ENCODE data around the gene GRHL3. TPM values are rescaled to one million over a fixed set of nuclear protein-coding genes. Genes with fewer than 3 reads are reported as not detected.
"Not testable (repeated sequence)": the region's sequence is repeated elsewhere in the genome, so short reads cannot be mapped to it uniquely, and the experiment has no call there.

Gene GRHL3
- polyA plus RNA-seq, 2 donors: 59.0 to 115 TPM

DNA sequence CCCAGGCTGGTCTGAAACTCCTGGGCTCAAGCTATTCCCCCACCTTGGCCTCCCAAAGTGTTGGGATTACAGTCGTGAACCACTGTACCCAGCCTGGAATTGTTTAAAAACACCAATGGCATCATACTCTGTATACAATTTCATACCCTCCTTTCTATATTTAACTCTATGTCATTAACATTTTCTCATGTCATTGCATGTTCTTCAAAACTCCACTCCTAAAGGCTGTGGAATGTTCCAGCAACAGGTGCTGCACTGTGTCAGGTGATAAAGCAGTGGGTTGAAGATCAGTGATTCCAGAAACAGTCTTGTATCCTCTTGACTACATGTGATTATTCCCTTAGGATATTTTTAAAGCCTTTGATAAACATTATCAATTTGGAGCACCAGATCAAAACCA, 36.7 kb upstream of the GRHL3 start:
- WGBS, 2 donors: 32 to 58% methylated on average over 1 of the region's 1 CpG
- Histone ChIP-seq H3K4me3 (ENCODE audit: low read depth in 1 of 2, low read length in 2 of 2) (no peak overlapping the region), H3K36me3 (ENCODE audit: control insufficient read depth in 2 of 2, insufficient read depth in 2 of 2, low read length in 1 of 2) (no peaks in the 10 kb centered on the region), H3K27ac (ENCODE audit: low read depth in 2 of 2, low read length in 1 of 2) (no peak overlapping the region), H3K27me3 (ENCODE audit: control insufficient read depth in 1 of 2, insufficient read depth in 2 of 2, low read length in 2 of 2) (no peaks in the 10 kb centered on the region), H3K9me3 (ENCODE audit: control insufficient read depth in 2 of 2, insufficient read depth in 1 of 2, low read depth in 1 of 2, low read length in 1 of 2) (no peaks in the 10 kb centered on the region), H3K4me1 (ENCODE audit: control insufficient read depth in 2 of 2, insufficient read depth in 2 of 2, low read length in 1 of 2) (peaks cover 0 to 17% of the 10 kb centered on the region in 2 donors)

DNA sequence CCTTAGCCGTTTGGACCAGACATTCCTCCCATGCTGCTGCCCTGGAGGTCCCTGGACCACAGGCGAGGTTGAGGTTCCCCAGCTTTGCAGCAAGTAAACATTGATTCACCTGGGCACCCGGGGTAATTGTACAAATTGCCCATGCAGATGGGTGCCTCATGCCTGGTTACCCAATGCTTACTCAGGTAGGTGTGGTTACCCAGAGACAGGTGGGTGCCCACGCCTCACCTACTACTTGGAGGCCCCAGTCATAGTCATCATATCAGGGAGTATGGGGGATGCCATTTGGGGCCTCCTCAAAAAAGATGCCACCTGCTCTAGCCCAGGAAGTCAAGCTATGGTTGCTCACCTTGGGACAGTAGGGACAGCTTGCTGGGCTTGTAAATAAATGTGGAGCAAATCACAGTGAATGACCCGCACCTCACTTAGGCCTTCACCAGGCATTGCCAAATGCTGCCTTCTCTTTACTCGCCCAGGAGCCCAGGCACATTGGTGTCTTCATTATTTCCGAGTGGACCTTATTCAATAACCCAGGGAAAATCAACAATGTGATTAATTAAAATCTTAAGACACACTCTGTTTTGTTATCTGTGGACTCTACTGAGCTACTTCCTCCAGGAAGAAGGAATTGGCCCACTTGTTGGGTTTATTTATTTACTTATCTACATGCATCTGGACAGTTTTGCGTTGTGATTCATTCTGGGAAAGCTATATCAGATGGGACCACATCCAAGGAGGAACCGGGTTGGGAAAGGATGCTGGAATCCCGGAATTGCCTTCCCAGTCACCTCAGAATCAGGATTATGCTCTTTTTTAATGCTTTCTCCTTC, 35.6 kb upstream of the GRHL3 start:
- no peaks in the 10 kb centered on the region for H3K9me3 ChIP-seq (ENCODE audit: control insufficient read depth in 2 of 2, insufficient read depth in 1 of 2, low read depth in 1 of 2, low read length in 1 of 2)
- no peaks in the 10 kb centered on the region for H3K36me3 ChIP-seq (ENCODE audit: control insufficient read depth in 2 of 2, insufficient read depth in 2 of 2, low read length in 1 of 2)
- no peak overlapping the region for H3K4me3 ChIP-seq (ENCODE audit: low read depth in 1 of 2, low read length in 2 of 2)
- 44 to 53% methylated on average over 10 of the region's 10 CpGs for WGBS, 2 donors
- H3K27ac ChIP-seq (ENCODE audit: low read depth in 2 of 2, low read length in 1 of 2): peak overlapping the region; percentile 96 to 97
- peaks cover 0 to 17% of the 10 kb centered on the region in 2 donors for H3K4me1 ChIP-seq (ENCODE audit: control insufficient read depth in 2 of 2, insufficient read depth in 2 of 2, low read length in 1 of 2)
- H3K27me3 ChIP-seq (ENCODE audit: control insufficient read depth in 1 of 2, insufficient read depth in 2 of 2, low read length in 2 of 2): no peaks in the 10 kb centered on the region

DNA sequence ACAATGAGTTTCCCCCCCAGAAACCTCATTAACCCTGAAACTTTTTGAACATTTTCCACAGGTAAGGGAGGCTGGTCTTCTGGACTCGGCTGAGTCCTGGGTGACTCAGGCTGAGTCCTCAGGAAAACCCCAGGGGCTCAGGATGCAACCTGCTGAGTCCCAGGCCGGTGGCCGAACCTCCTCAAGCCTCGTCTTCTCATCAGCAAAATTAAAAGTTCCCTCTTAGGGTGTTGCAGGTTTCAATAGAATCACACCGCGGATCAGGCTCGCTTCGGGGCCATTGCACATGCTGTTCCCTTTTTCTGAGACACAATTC, 35.0 kb upstream of the GRHL3 start:
- no peak overlapping the region for H3K4me3 ChIP-seq (ENCODE audit: low read depth in 1 of 2, low read length in 2 of 2)
- 67 to 81% methylated on average over 8 of the region's 8 CpGs for whole genome bisulfite sequencing, 2 donors

DNA sequence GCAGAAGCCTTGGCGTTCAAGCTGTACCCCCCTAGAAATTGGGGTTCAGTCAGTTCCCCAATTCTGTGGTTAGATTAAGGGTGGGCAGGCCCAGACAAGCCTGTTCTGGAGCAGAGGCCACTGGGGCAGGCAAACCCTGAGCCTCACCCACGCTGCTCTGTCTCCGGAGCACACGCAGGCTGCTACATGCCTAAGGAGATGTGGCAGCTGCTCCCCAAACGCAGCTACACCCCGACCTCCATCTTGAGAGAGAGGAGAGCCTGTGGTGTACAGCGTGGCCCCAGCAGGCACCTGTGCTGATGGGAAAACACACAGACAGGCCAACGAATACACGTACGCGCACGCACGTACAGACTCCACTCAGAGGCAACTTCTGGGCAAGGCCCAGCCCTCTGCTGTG, 33.9 kb upstream of the GRHL3 start:
- H3K4me3 ChIP-seq (ENCODE audit: low read depth in 1 of 2, low read length in 2 of 2): no peak overlapping the region
- WGBS, 2 donors: 61 to 73% methylated on average over 13 of the region's 13 CpGs
- no peaks in the 10 kb centered on the region for H3K36me3 ChIP-seq (ENCODE audit: control insufficient read depth in 2 of 2, insufficient read depth in 2 of 2, low read length in 1 of 2)
- no peaks in the 10 kb centered on the region for H3K9me3 ChIP-seq (ENCODE audit: control insufficient read depth in 2 of 2, insufficient read depth in 1 of 2, low read depth in 1 of 2, low read length in 1 of 2)
- no peaks in the 10 kb centered on the region for H3K27me3 ChIP-seq (ENCODE audit: control insufficient read depth in 1 of 2, insufficient read depth in 2 of 2, low read length in 2 of 2)
- H3K4me1 ChIP-seq (ENCODE audit: control insufficient read depth in 2 of 2, insufficient read depth in 2 of 2, low read length in 1 of 2): peaks cover 3 to 22% of the 10 kb centered on the region in 2 donors
- H3K27ac ChIP-seq (ENCODE audit: low read depth in 2 of 2, low read length in 1 of 2): peak overlapping the region; percentile 96 to 97

More for the DNA sequence above, 35.0 kb upstream of the GRHL3 start:
- no peaks in the 10 kb centered on the region for H3K27me3 ChIP-seq (ENCODE audit: control insufficient read depth in 1 of 2, insufficient read depth in 2 of 2, low read length in 2 of 2)
- H3K4me1 ChIP-seq (ENCODE audit: control insufficient read depth in 2 of 2, insufficient read depth in 2 of 2, low read length in 1 of 2): peaks cover 3 to 20% of the 10 kb centered on the region in 2 donors
- no peaks in the 10 kb centered on the region for H3K36me3 ChIP-seq (ENCODE audit: control insufficient read depth in 2 of 2, insufficient read depth in 2 of 2, low read length in 1 of 2)
- peak overlapping the region; percentile 96 to 97 for H3K27ac ChIP-seq (ENCODE audit: low read depth in 2 of 2, low read length in 1 of 2)
- H3K9me3 ChIP-seq (ENCODE audit: control insufficient read depth in 2 of 2, insufficient read depth in 1 of 2, low read depth in 1 of 2, low read length in 1 of 2): no peaks in the 10 kb centered on the region

DNA sequence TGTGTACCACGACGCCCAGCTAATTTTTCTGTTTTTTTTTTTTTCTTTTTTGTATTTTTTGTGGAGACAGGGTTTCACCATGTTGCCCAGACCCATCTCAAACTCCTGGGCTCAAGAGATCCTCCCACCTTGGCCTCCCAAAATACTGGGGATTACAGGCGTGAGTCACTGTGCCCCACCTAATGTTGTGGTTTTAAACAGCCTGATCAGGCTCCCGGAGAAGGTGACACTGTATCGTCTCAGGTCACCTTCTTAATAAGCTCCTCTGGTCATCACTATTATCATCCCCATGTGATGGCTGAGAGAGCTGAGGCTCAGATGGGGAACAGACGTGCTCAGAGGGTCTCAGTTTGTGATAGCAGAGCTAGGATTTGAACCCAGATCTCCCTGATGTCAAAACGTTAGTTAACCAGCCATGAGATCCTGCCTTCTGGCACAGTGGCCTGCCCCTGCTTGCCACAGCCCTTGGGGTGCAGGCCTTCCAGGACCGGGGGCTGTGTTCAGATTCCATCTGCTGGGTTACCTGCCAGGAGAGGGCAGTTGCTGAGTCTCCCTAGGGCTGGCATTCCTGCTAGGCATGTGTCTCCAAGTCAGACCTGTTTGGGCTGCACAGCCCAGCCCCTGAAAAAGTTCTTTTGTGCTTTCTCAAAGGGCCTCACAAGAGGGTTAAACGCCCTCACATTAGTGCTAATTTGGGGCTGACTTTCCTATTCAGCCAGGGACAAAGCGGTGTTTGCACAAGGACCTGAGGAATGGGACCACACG, 32.7 kb upstream of the GRHL3 start:
- peaks cover 3 to 27% of the 10 kb centered on the region in 2 donors for H3K4me1 ChIP-seq (ENCODE audit: control insufficient read depth in 2 of 2, insufficient read depth in 2 of 2, low read length in 1 of 2)
- H3K27ac ChIP-seq (ENCODE audit: low read depth in 2 of 2, low read length in 1 of 2): peak overlapping the region; percentile 96 to 97
- H3K36me3 ChIP-seq (ENCODE audit: control insufficient read depth in 2 of 2, insufficient read depth in 2 of 2, low read length in 1 of 2): no peaks in the 10 kb centered on the region
- 55 to 71% methylated on average over 11 of the region's 11 CpGs for WGBS, 2 donors
- no peaks in the 10 kb centered on the region for H3K27me3 ChIP-seq (ENCODE audit: control insufficient read depth in 1 of 2, insufficient read depth in 2 of 2, low read length in 2 of 2)
- H3K9me3 ChIP-seq (ENCODE audit: control insufficient read depth in 2 of 2, insufficient read depth in 1 of 2, low read depth in 1 of 2, low read length in 1 of 2): no peaks in the 10 kb centered on the region
- no peak overlapping the region for H3K4me3 ChIP-seq (ENCODE audit: low read depth in 1 of 2, low read length in 2 of 2)

DNA sequence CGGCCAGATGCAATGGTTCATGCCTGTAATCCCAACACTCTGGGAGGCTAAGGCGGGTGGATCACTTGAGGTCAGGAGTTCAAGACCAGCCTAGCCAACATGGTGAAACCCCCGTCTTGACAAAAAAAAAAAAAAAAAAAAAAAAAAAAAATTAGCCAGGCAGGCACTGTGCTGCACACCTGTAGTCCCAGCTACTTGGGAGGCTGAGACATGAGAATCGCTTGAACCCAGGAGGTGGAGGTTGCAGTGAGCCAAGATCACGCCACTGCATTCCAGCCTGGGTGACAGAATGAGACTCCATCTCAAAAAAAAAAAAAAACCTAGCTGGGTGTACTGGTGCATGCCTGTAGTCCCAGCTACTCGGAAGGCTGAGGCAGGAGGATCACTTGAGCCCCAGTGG, 31.4 kb upstream of the GRHL3 start:
- H3K36me3 ChIP-seq (ENCODE audit: control insufficient read depth in 2 of 2, insufficient read depth in 2 of 2, low read length in 1 of 2); H3K4me3 ChIP-seq (ENCODE audit: low read depth in 1 of 2, low read length in 2 of 2); H3K9me3 ChIP-seq (ENCODE audit: control insufficient read depth in 2 of 2, insufficient read depth in 1 of 2, low read depth in 1 of 2, low read length in 1 of 2); H3K27me3 ChIP-seq (ENCODE audit: control insufficient read depth in 1 of 2, insufficient read depth in 2 of 2, low read length in 2 of 2): not testable (repeated sequence)
- H3K4me1 ChIP-seq (ENCODE audit: control insufficient read depth in 2 of 2, insufficient read depth in 2 of 2, low read length in 1 of 2): peaks cover 3 to 27% of the 10 kb centered on the region in 2 donors
- peak overlapping the region; percentile 82 to 96 for H3K27ac ChIP-seq (ENCODE audit: low read depth in 2 of 2, low read length in 1 of 2)
- WGBS, 2 donors: 90% methylated on average over 6 of the region's 6 CpGs

DNA sequence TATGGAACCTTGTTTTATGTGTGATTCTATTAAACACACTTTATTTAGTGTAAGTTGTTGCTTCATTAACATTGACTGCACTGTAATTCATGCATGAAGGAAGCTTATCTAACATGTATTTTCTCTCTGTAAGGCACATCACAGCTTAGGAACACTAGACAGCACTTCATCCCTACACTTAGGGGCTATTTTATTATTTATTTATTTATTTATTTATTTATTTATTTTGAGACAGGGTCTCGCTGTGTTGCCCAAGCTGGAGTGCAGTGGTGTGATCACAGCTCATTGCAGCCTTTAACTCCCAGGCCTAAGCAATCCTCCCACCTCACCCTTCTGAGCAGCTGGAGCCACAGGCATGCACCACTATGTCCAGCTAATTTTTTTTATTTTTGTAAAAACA, 30.7 kb upstream of the GRHL3 start:
- Histone ChIP-seq H3K36me3 (ENCODE audit: control insufficient read depth in 2 of 2, insufficient read depth in 2 of 2, low read length in 1 of 2) (no peaks in the 10 kb centered on the region), H3K9me3 (ENCODE audit: control insufficient read depth in 2 of 2, insufficient read depth in 1 of 2, low read depth in 1 of 2, low read length in 1 of 2) (no peaks in the 10 kb centered on the region), H3K4me3 (ENCODE audit: low read depth in 1 of 2, low read length in 2 of 2) (no peak overlapping the region), H3K27me3 (ENCODE audit: control insufficient read depth in 1 of 2, insufficient read depth in 2 of 2, low read length in 2 of 2) (no peaks in the 10 kb centered on the region), H3K27ac (ENCODE audit: low read depth in 2 of 2, low read length in 1 of 2) (peak overlapping the region in 1 of 2 donors; percentile 33), H3K4me1 (ENCODE audit: control insufficient read depth in 2 of 2, insufficient read depth in 2 of 2, low read length in 1 of 2) (peaks cover 3 to 25% of the 10 kb centered on the region in 2 donors)
- WGBS, 2 donors: 95 to 97% methylated on average over 1 of the region's 1 CpG

DNA sequence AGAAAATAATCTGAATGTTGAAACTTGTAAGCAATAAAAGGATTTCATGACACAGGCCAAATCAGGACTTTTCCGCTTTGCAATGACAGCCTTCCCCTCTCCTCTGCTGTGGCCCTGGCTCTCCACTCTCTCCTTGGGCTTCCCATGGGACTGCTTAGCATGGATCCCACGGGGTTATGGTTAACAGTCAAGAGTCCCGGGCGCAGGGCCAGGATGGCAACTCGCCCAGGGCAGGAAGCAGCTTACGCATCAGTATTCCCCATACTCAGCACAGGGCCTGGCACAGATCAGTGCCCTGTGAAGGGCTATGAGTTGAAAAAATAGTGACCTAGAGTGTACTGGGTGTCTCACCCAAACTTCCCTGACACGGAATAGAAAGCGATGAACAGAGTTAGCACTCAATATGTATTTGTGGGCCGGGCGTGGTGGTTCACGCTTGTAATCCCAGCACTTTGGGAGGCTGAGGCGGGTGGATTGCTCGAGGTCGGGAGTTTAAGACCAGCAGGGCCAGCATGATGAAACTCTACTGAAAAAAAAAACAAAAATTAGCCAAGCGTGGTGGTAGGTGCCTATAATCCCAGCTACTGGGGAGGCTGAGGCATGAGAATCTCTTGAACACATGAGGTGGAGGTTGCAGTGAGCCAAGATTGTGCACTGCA, 29.1 kb upstream of the GRHL3 start:
- no peaks in the 10 kb centered on the region for H3K36me3 ChIP-seq (ENCODE audit: control insufficient read depth in 2 of 2, insufficient read depth in 2 of 2, low read length in 1 of 2)
- no peaks in the 10 kb centered on the region for H3K9me3 ChIP-seq (ENCODE audit: control insufficient read depth in 2 of 2, insufficient read depth in 1 of 2, low read depth in 1 of 2, low read length in 1 of 2)
- peak overlapping the region; percentile 87 to 93 for H3K27ac ChIP-seq (ENCODE audit: low read depth in 2 of 2, low read length in 1 of 2)
- H3K4me3 ChIP-seq (ENCODE audit: low read depth in 1 of 2, low read length in 2 of 2): no peak overlapping the region
- no peaks in the 10 kb centered on the region for H3K27me3 ChIP-seq (ENCODE audit: control insufficient read depth in 1 of 2, insufficient read depth in 2 of 2, low read length in 2 of 2)
- 33 to 43% methylated on average over 15 of the region's 15 CpGs for WGBS, 2 donors
- H3K4me1 ChIP-seq (ENCODE audit: control insufficient read depth in 2 of 2, insufficient read depth in 2 of 2, low read length in 1 of 2): peaks cover 3 to 28% of the 10 kb centered on the region in 2 donors

DNA sequence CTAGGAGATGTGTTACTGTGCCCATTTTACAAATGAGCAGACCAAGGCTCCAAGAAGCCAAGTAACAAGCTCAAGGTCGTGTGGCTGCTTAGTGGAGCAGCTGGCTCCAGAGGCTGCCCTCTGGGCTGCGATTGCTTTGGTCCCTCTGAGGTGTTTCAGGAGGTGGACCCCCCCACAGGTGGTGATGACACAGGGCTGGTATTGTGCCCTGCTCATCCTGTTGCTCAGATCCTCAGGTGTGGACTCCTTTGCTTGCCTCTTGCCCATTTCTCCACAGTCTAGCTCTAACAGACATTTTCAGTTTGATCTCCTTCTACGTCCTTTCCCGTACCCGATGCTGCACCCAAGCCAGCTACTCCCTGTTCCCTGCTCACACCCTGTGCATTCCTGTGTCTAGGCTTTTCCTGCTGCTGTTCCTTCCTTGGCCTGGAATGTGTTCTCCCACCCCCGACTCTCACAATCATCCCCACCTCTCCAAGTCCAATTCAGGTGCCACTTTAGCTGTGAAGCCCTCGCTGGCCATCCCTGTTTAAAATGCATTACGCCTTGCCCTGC, 28.1 kb upstream of the GRHL3 start:
- H3K36me3 ChIP-seq (ENCODE audit: control insufficient read depth in 2 of 2, insufficient read depth in 2 of 2, low read length in 1 of 2): no peaks in the 10 kb centered on the region
- 77 to 84% methylated on average over 8 of the region's 8 CpGs for WGBS, 2 donors
- no peak overlapping the region for H3K4me3 ChIP-seq (ENCODE audit: low read depth in 1 of 2, low read length in 2 of 2)
- no peaks in the 10 kb centered on the region for H3K9me3 ChIP-seq (ENCODE audit: control insufficient read depth in 2 of 2, insufficient read depth in 1 of 2, low read depth in 1 of 2, low read length in 1 of 2)
- no peaks in the 10 kb centered on the region for H3K27me3 ChIP-seq (ENCODE audit: control insufficient read depth in 1 of 2, insufficient read depth in 2 of 2, low read length in 2 of 2)
- H3K27ac ChIP-seq (ENCODE audit: low read depth in 2 of 2, low read length in 1 of 2): peak overlapping the region; percentile 65 to 69
- peaks cover 3 to 25% of the 10 kb centered on the region in 2 donors for H3K4me1 ChIP-seq (ENCODE audit: control insufficient read depth in 2 of 2, insufficient read depth in 2 of 2, low read length in 1 of 2)
